ENCODE results near the gene BEX3. TPM values are rescaled to one million over a fixed set of nuclear protein-coding genes. Genes with fewer than 3 reads are reported as not detected.
"Not testable (repeated sequence)": the region's sequence is repeated elsewhere in the genome, so short reads cannot be mapped to it uniquely, and the experiment has no call there.

Gene BEX3
- total and polyA plus RNA-seq, 2 donors (not counting 1 experiment from before 2014, with no cell fraction given) = 416 to 460 TPM

DNA sequence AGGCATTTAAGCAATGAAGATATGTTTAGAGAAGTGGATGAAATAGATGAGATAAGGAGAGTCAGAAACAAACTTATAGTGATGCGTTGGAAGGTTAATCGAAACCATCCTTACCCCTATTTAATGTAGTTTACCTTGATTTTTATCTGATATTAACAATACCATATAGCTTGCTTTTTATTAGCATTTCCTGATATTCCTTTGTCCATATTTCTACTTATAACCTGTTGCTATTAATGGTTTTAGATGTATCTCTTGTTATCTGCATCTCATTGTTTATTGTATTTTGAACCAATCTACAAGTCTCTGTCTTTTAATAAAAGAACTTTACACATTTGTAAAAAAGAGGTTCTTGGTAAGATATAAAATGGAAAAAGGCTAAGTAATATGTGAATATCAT, 18.5 kb upstream of the BEX3 start:
- Histone ChIP-seq H2AFZ (ENCODE audit: low read length) (no peak overlapping the region), H3K9me3 (ENCODE audit: control insufficient read depth, insufficient read depth, low read depth, low read length) (no peaks in the 10 kb centered on the region), H4K20me1 (ENCODE audit: control insufficient read depth, extremely low read depth, insufficient read depth, low read length) (no peaks in the 10 kb centered on the region), H3K27ac (ENCODE audit: insufficient read depth, low read length) (no peak overlapping the region), H3K4me2 (ENCODE audit: extremely low read depth, insufficient read depth, low read length) (peak overlapping the region; percentile 35), H3K9ac (ENCODE audit: insufficient read depth, low read length) (no peak overlapping the region), H3K79me2 (ENCODE audit: control insufficient read depth, insufficient read depth, low read length) (peaks cover 16% of the 10 kb centered on the region), H3K27me3 (ENCODE audit: control insufficient read depth, insufficient read depth, low read length) (no peaks in the 10 kb centered on the region), H3K4me3 (replicated peaks in 1 of 4; ENCODE audit: control extremely low read depth in 1 of 4, insufficient read depth in 1 of 4, low read depth in 3 of 4, low read length in 4 of 4) (peak overlapping the region; percentile 35 to 93 (median 63)), H3K4me1 (ENCODE audit: control insufficient read depth, extremely low read depth, insufficient read depth, low read length) (peaks cover 4% of the 10 kb centered on the region), H3K36me3 (ENCODE audit: control insufficient read depth, insufficient read depth, low read length) (no peaks in the 10 kb centered on the region)
- TF ChIP-seq, protein P1, sequence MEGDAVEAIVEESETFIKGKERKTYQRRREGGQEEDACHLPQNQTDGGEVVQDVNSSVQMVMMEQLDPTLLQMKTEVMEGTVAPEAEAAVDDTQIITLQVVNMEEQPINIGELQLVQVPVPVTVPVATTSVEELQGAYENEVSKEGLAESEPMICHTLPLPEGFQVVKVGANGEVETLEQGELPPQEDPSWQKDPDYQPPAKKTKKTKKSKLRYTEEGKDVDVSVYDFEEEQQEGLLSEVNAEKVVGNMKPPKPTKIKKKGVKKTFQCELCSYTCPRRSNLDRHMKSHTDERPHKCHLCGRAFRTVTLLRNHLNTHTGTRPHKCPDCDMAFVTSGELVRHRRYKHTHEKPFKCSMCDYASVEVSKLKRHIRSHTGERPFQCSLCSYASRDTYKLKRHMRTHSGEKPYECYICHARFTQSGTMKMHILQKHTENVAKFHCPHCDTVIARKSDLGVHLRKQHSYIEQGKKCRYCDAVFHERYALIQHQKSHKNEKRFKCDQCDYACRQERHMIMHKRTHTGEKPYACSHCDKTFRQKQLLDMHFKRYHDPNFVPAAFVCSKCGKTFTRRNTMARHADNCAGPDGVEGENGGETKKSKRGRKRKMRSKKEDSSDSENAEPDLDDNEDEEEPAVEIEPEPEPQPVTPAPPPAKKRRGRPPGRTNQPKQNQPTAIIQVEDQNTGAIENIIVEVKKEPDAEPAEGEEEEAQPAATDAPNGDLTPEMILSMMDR (conservative IDR thresholded peaks at IDR 0.05 in 1 of 2, IDR thresholded peaks at IDR 0.05 in 1 of 2; ENCODE audit: low read depth in 1 of 2, low read length in 2 of 2) = no peak
- DNase-seq (ENCODE audit: low read depth in 2 of 2) = no peak

DNA sequence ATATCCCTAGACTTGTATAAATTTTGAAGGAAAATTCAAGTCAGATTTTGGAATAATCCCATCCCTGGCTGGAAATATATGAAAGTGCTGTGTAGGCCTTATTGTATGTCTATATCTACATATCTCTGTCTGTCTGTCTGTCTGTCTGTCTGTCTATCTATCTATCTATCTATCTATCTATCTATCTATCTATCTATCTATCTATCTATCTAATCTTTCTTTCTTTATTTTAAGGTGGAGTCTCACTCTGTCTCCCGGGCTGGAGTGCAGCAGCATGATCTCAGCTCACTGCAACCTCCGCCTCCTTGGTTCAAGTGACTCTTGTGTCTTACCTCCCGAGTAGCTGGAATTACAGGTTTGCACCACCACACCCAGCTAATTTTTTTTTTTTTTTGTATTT, 16.7 kb upstream of the BEX3 start:
- peaks cover 16% of the 10 kb centered on the region for H3K79me2 ChIP-seq (ENCODE audit: control insufficient read depth, insufficient read depth, low read length)
- not testable (repeated sequence) for H3K4me1 ChIP-seq (ENCODE audit: control insufficient read depth, extremely low read depth, insufficient read depth, low read length); H4K20me1 ChIP-seq (ENCODE audit: control insufficient read depth, extremely low read depth, insufficient read depth, low read length); H3K36me3 ChIP-seq (ENCODE audit: control insufficient read depth, insufficient read depth, low read length); H3K9me3 ChIP-seq (ENCODE audit: control insufficient read depth, insufficient read depth, low read depth, low read length); H3K4me2 ChIP-seq (ENCODE audit: extremely low read depth, insufficient read depth, low read length); H3K27ac ChIP-seq (ENCODE audit: insufficient read depth, low read length); H3K27me3 ChIP-seq (ENCODE audit: control insufficient read depth, insufficient read depth, low read length); H3K4me3 ChIP-seq (replicated peaks in 1 of 4; ENCODE audit: control extremely low read depth in 1 of 4, insufficient read depth in 1 of 4, low read depth in 3 of 4, low read length in 4 of 4); DNase-seq (ENCODE audit: low read depth in 2 of 2); H3K9ac ChIP-seq (ENCODE audit: insufficient read depth, low read length); H2AFZ ChIP-seq (ENCODE audit: low read length)

DNA sequence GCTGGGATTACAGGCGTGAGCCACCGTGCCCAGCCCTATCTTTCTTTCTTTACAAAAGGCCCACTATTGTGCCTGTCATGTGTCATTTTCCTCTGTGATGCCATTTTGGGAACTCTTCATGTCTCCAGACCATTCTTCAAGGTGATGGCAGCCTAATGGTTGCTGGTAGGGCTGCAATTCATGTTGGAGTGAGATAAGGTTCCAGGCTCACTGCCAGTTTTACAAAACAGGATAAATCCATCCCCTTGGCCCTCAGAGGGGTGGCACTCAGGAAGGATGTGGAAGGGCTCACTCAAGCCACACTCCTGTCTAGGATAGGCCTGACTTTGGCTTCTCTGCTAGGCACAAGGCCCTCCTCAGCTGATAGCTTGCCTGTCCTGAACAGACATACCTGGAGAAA, 16.2 kb upstream of the BEX3 start:
- H4K20me1 ChIP-seq (ENCODE audit: control insufficient read depth, extremely low read depth, insufficient read depth, low read length) = no peaks in the 10 kb centered on the region
- H3K36me3 ChIP-seq (ENCODE audit: control insufficient read depth, insufficient read depth, low read length) = no peaks in the 10 kb centered on the region
- no peak overlapping the region for H3K9ac ChIP-seq (ENCODE audit: insufficient read depth, low read length)
- no peak overlapping the region for H3K27ac ChIP-seq (ENCODE audit: insufficient read depth, low read length)
- TF ChIP-seq EZH2 (IDR thresholded peaks at IDR 0.05; ENCODE audit: low read length, missing control alignments) = no peak
- TF ChIP-seq, protein P1 (conservative IDR thresholded peaks at IDR 0.05 in 1 of 2, IDR thresholded peaks at IDR 0.05 in 1 of 2; ENCODE audit: low read depth in 1 of 2, low read length in 2 of 2) = no peak
- no peak for DNase-seq (ENCODE audit: low read depth in 2 of 2)
- peaks cover 16% of the 10 kb centered on the region for H3K79me2 ChIP-seq (ENCODE audit: control insufficient read depth, insufficient read depth, low read length)
- no peak overlapping the region for H3K4me2 ChIP-seq (ENCODE audit: extremely low read depth, insufficient read depth, low read length)
- no peak overlapping the region for H3K4me3 ChIP-seq (replicated peaks in 1 of 4; ENCODE audit: control extremely low read depth in 1 of 4, insufficient read depth in 1 of 4, low read depth in 3 of 4, low read length in 4 of 4)
- H3K9me3 ChIP-seq (ENCODE audit: control insufficient read depth, insufficient read depth, low read depth, low read length) = no peaks in the 10 kb centered on the region
- no peaks in the 10 kb centered on the region for H3K27me3 ChIP-seq (ENCODE audit: control insufficient read depth, insufficient read depth, low read length)
- H2AFZ ChIP-seq (ENCODE audit: low read length) = no peak overlapping the region
- peaks cover 4% of the 10 kb centered on the region for H3K4me1 ChIP-seq (ENCODE audit: control insufficient read depth, extremely low read depth, insufficient read depth, low read length)
